HG03196 (cell line): ENCODE results near the gene ZG16.

Experiments used
- ATAC-seq: cut with Tn5 transposase; IDR thresholded peaks from one replicate; pipeline ENCODE4 v1.9.1; 2021; ENCODE audit not compliant: unreplicated experiment

Gene ZG16

GRCh38 chr16:29820271-29820701, 42.2 kb downstream of the ZG16 start, which contains the start of gene MVP:
TSS of gene MVP (plus strand) at chr16:29820462. CDS start at chr16:29830550, 10,088 bp downstream.
- ATAC-seq, result no peak

- ATAC-seq, result peak; percentile 33
These were observed 42.9 kb downstream of the ZG16 start for GRCh38 chr16:29820730-29821642.

DNA sequence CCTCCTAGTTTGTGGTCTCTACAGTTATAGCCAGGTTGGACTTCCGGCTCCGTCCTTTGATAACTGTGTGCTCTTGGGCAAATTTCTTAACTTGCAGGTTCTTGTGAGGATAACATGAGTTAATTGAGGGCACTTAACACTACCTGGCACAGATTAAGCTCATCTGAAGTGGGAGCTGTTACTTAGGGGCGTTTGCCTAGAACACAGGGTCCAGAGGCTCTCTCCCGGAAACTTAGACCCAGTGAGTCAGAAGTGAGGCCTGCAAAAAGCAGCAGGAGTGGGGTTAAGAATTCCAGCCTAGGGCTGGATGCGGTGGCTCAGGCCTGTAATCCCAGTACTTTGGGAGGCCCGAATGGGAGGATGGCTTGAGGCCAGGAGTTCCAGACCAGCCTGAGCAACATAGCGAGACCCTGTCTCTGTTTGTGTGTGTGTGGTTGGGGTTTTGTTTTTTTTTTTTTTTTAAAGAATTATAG, 43.6 kb downstream of the ZG16 start:
- ATAC-seq, result no peak

DNA sequence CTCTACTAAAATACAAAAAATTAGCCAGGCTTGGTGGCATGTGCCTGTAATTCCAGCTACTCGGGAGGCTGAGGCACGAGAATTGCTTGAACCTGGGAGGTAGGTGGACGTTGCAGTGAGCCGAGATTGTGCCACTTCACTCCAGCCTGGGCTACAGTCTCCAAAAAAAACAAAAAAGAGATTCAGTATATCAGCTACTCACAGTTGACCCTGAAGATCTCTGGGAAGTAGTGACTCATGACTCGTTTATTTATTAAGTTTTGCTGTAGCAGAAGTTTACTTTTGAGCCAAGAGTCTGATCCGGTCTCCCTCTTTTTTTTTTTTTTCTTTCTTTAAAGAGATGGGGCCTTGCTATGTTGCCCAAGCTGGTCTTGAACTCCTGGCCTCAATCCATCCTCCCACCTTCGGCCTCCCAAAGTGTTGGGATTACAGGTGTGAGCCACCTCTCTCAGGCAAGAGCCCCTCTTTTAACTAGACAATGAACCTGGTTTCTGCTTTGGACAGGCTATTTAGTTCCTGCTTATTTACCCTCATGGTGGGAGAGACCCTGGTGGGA, 46.6 kb downstream of the ZG16 start:
- ATAC-seq, result no peak

DNA sequence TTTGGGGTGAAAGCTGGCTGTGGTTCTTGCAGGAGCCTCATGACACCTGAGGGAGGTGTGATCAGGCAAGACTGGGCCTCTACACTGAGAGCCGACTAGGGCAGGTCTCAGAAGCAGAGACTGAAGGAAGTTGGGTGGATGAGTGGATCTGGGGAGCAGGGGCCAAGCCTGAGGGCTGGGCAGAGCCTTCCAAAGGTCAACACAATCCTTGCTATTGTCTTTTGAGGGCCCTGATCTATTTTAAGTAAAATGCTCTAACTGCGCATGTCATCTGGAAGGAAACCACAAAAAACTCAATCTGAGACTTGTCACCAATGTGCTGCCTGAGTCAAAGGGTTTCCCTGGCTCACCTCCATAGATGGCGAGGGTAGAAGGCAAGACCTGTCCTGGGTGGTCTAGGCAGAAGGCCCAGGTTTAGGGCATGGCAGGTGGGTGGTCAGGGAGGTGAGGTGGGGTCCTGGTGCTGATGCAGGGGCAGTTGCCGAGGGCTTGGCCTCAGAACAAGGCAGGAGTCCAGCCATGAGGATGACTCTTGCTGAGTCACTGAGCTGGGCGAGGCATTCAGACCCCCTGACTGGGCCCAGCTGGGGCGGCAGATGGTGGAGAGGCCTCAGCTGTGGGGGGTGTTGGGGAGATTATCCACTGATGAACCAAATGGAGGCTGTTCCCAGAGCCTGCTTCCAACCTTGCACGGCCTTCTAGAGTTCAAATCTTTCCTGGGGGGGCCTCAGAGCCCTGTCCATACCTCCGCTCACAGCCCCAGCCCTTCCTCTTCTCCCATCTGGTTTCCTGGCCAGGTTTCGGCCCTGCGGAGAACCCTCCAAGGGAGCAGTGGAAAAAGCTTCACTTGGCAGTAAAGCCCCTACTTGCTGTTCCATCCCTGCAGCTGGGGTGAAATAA, 47.3 kb downstream of the ZG16 start:
- ATAC-seq, result no peak

DNA sequence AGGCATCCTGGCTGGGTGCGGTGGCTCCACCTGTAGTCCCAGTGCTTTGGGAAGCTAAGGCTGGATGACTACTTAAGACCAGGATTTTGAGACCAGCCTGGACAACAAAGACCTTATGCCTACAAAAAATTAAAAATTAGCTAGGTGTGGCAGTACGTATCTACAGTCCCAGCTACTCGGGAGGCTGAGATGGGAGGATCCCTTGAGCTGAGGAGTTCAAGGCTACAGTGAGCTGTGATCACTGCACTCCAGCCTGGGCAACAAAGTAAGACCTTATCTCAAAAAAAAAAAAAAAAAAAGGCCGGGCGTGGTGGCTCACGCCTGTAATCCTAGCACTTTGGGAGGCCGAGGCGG, 48.3 kb downstream of the ZG16 start:
- no peak for ATAC-seq

GRCh38 chr16:29830774-29831173, 52.7 kb downstream of the ZG16 start:
- no peak for ATAC-seq

DNA sequence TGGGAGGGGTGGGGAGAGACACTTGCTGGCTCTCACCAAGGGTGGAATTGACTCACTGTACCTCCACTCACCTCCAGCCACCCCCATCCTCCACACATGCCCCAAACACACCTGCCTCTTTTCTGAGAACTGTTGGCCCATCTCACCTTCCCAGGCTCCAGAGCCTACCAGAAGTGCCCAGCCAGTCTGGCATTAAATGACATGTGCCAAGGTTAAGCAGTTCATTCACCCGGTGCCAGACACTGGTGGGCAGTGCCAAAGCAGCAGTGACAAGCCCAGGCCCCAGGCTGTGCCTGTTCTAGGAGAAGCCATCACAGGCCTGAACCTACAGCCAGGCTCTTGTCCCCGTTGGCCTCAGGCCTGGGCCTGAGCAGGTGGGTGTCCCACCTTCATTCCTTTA, 53.4 kb downstream of the ZG16 start:
- no peak for ATAC-seq
